SK-N-SH (cell line): ENCODE data around the gene LRRC8E. TPM values are rescaled to one million over a fixed set of nuclear protein-coding genes. Genes with fewer than 3 reads are reported as not detected.

Experiments
- CTCF ChIA-PET: fragments of 300-600, 350-600 bp; formaldehyde crosslinking; extraction: SDS; loops from one replicate; lab custom pipeline; 2021; lab: Yijun Ruan, JAX
- POLR2A ChIA-PET: fragments of 350-600 bp; sonication (Branson Sonifier 250); formaldehyde crosslinking; extraction: SDS; loops from one replicate; lab custom pipeline; 2020; ENCODE audit warnings: antibody characterized with exemption, inconsistent platforms; lab: Yijun Ruan, JAX
- DNase-seq: peaks from one replicate; pipeline ENCODE4 v3.0.0; 2012
- H2AFZ ChIP-seq: fragments of 200-600 bp; sonication (generic); 2 replicates; pipeline ENCODE4 v1.8.1; 2016; ENCODE audit warnings: antibody characterized with exemption, mild to moderate bottlenecking, low read depth
- H3F3A ChIP-seq: fragments of 200-600 bp; sonication (generic); replicated peaks from 2 replicates; pipeline ENCODE3; 2016; ENCODE audit warnings: antibody characterized with exemption, mild to moderate bottlenecking; ENCODE audit not compliant: insufficient read depth
- H3K27ac ChIP-seq, 2 experiments: fragments of 200-500 bp in 1 of 2; fragments of 200-600 bp in 1 of 2; sonication (Bioruptor generic) in 1 of 2; sonication (generic), shearing (Covaris generic) in 1 of 2; 2 replicates each; pipeline versions ENCODE4 v1.5.1 to v1.6.1; 2014 to 2016; ENCODE audit warnings: low read depth in 2 of 2, inconsistent platforms in 1 of 2, low read length in 1 of 2, mild to moderate bottlenecking in 1 of 2, mixed read lengths in 1 of 2
- H3K27me3 ChIP-seq: fragments of 200-600 bp; sonication (generic), shearing (Covaris generic); 2 replicates; pipeline ENCODE4 v1.6.1; 2016; ENCODE audit warnings: mixed run types; ENCODE audit not compliant: insufficient read depth
- H3K36me3 ChIP-seq, 2 experiments: fragments of 200-500 bp in 1 of 2; fragments of 200-600 bp in 1 of 2; sonication (Bioruptor generic) in 1 of 2; sonication (generic) in 1 of 2; replicated peaks in 1 of 2; 2 replicates each; pipeline versions ENCODE3 to v1.5.1; 2014 to 2016; ENCODE audit warnings: low read length in 1 of 2, mild to moderate bottlenecking in 1 of 2; ENCODE audit not compliant: insufficient read depth in 2 of 2, control insufficient read depth in 1 of 2
- H3K4me1 ChIP-seq, 2 experiments: fragments of 200-500 bp in 1 of 2; fragments of 200-600 bp in 1 of 2; sonication (Bioruptor generic) in 1 of 2; sonication (generic), shearing (Covaris generic) in 1 of 2; 2 replicates each; pipeline versions ENCODE4 v1.5.1 to v1.6.1; 2014 to 2016; ENCODE audit warnings: low read depth in 1 of 2, low read length in 1 of 2, mixed run types in 1 of 2; ENCODE audit not compliant: insufficient read depth in 2 of 2, control insufficient read depth in 1 of 2
- H3K4me2 ChIP-seq: fragments of 200-600 bp; sonication (generic), shearing (Covaris generic); 2 replicates; pipeline ENCODE4 v1.6.1; 2017; ENCODE audit warnings: mixed run types
- H3K4me3 ChIP-seq, 2 experiments: fragments of 200-500 bp in 1 of 2; fragments of 200-600 bp in 1 of 2; sonication (Bioruptor generic) in 1 of 2; sonication (generic), shearing (Covaris generic) in 1 of 2; 2 replicates each; pipeline versions ENCODE4 v1.5.1 to v1.8.1; 2014 to 2016; ENCODE audit warnings: low read depth in 2 of 2, inconsistent platforms in 1 of 2, low read length in 1 of 2, mild to moderate bottlenecking in 1 of 2, mixed read lengths in 1 of 2, moderate library complexity in 1 of 2
- H3K79me2 ChIP-seq: fragments of 200-600 bp; sonication (generic); 2 replicates; pipeline ENCODE4 v1.8.1; 2017; ENCODE audit warnings: mild to moderate bottlenecking; ENCODE audit not compliant: insufficient read depth
- H3K9ac ChIP-seq: fragments of 200-600 bp; sonication (generic); 2 replicates; pipeline ENCODE4 v1.6.1; 2017; ENCODE audit warnings: mixed run types
- H3K9me2 ChIP-seq: fragments of 200-600 bp; sonication (generic); 2 replicates; pipeline ENCODE4 v1.6.1; 2017; ENCODE audit warnings: mixed run types
- H3K9me3 ChIP-seq: fragments of 200-600 bp; sonication (generic); 2 replicates; pipeline ENCODE4 v1.6.1; 2017; ENCODE audit warnings: mixed run types, mild to moderate bottlenecking, moderate library complexity
- H4K20me1 ChIP-seq: fragments of 200-600 bp; sonication (generic); 2 replicates; pipeline ENCODE4 v1.6.1; 2017; ENCODE audit warnings: mild to moderate bottlenecking, mixed run types; ENCODE audit not compliant: insufficient read depth
- ELF1 ChIP-seq: IDR thresholded peaks from 2 replicates; pipeline ENCODE4 v1.4.0; 2012
- EP300 ChIP-seq, 2 experiments: IDR thresholded peaks; 2 replicates each; pipeline versions ENCODE4 v1.4.0 to v1.6.1; 2012; ENCODE audit warnings: borderline replicate concordance in 1 of 2, low read depth in 1 of 2, low read length in 1 of 2
- FOSL2 ChIP-seq: IDR thresholded peaks from 2 replicates; pipeline ENCODE4 v1.4.0; 2012; ENCODE audit warnings: low read depth, mild to moderate bottlenecking, moderate library complexity, borderline replicate concordance
- FOXJ3 ChIP-seq: sonication (generic); formaldehyde crosslinking; IDR thresholded peaks from 2 replicates; pipeline ENCODE4 v1.5.1; 2020; ENCODE audit warnings: mild to moderate bottlenecking, missing genetic modification reagents
- FOXM1 ChIP-seq: IDR thresholded peaks from 2 replicates; pipeline ENCODE4 v1.4.0; 2012; ENCODE audit warnings: low read depth, mild to moderate bottlenecking
- GABPA ChIP-seq: IDR thresholded peaks from 2 replicates; pipeline ENCODE4 v1.4.0; 2012; ENCODE audit warnings: low read depth, mild to moderate bottlenecking
- GATA2 ChIP-seq: sonication (generic); formaldehyde crosslinking; IDR thresholded peaks from 2 replicates; pipeline ENCODE4 v1.5.0; 2020; ENCODE audit warnings: mild to moderate bottlenecking, missing genetic modification reagents
- JUND ChIP-seq: IDR thresholded peaks from 2 replicates; pipeline ENCODE4 v1.4.0; 2012
- MEF2A ChIP-seq: IDR thresholded peaks from 2 replicates; pipeline ENCODE4 v1.4.0; 2012; ENCODE audit warnings: low read depth, borderline replicate concordance
- NFIC ChIP-seq: IDR thresholded peaks from 2 replicates; pipeline ENCODE4 v1.4.0; 2012; ENCODE audit warnings: borderline replicate concordance
- RCOR1 ChIP-seq: fragments of 150-350 bp; IDR thresholded peaks from 2 replicates; pipeline ENCODE4 v1.6.1; 2017; ENCODE audit warnings: antibody characterized with exemption, low read length
- RFX5 ChIP-seq: IDR thresholded peaks from 2 replicates; pipeline ENCODE4 v1.6.1; 2012; ENCODE audit warnings: mild to moderate bottlenecking, improper control_type of control experiment, low read length
- RXRA ChIP-seq: IDR thresholded peaks from 2 replicates; pipeline ENCODE4 v1.4.0; 2012; ENCODE audit warnings: low read depth, mild to moderate bottlenecking, borderline replicate concordance
- SIN3A ChIP-seq: IDR thresholded peaks from 2 replicates; pipeline ENCODE4 v1.6.1; 2012; ENCODE audit warnings: low read depth, mild to moderate bottlenecking, low read length, moderate library complexity, borderline replicate concordance
- SMC3 ChIP-seq: IDR thresholded peaks from 2 replicates; pipeline ENCODE4 v1.6.1; 2012; ENCODE audit warnings: low read depth, low read length, improper control_type of control experiment
- TEAD4 ChIP-seq: IDR thresholded peaks from 2 replicates; pipeline ENCODE4 v1.4.0; 2012; ENCODE audit warnings: mild to moderate bottlenecking, borderline replicate concordance; ENCODE audit not compliant: insufficient read depth
- YY1 ChIP-seq: IDR thresholded peaks from 2 replicates; pipeline ENCODE4 v1.4.0; 2012; ENCODE audit warnings: low read depth, mild to moderate bottlenecking
- WGBS: methylation state at CpG from one replicate; pipeline ENCODE4 v1.1.6; 2017; ENCODE audit warnings: low lambda C conversion rate; 5-methylcytosine and 5-hydroxymethylcytosine counted together
- polyA plus RNA-seq, 3 experiments: library from polyadenylated mRNA; depleted of rRNA; stranded (reverse); fragments of >200 nt; gene quantifications; 2 replicates each; pipeline ENCODE4 v1.2.3, GENCODE V29; 2012
- TF ChIP-seq, protein P1 (sequence below): fragments of 150-350 bp; IDR thresholded peaks from 2 replicates; pipeline ENCODE4 v1.6.1; 2017; ENCODE audit warnings: antibody characterized with exemption, low read length, low read depth, borderline replicate concordance
- TF ChIP-seq, protein P2 (sequence below): fragments of 200-600 bp; sonication (generic); IDR thresholded peaks from 2 replicates; pipeline ENCODE4 v1.6.1; 2017; ENCODE audit warnings: antibody characterized with exemption, mild to moderate bottlenecking, moderate library complexity
- TF ChIP-seq, protein P3 (sequence below): IDR thresholded peaks from 2 replicates; pipeline ENCODE4 v1.4.0; 2012; ENCODE audit warnings: low read depth, borderline replicate concordance

Gene LRRC8E
- polyA plus RNA-seq, 1 of the 3 experiments (the other 2 are of a cell fraction): 0.02 TPM

DNA sequence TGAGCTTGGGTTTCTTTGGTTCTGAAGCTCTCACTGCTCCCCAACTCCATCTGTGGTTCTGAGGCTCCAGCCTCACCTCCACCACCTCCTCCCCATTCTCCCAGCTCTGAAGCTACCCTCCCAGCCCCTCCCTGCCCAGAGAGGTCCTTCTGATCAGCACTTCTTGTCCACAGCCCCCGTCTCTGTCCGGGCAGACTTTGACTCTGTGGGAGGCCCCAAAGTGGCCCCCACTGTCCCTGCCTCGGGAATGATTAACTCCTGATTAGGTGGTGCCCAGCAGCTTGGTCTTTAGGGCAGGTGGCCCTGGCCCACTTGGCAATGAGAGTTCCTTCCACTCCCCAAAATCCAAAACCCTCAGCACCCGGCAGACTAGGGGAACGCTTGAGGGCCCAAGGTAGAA, 43.9 kb upstream of the LRRC8E start:
- H3K36me3 ChIP-seq: no peaks in the 10 kb centered on the region
- no peaks in the 10 kb centered on the region for H4K20me1 ChIP-seq
- H3K4me2 ChIP-seq: no peak overlapping the region
- 82% methylated on average over 4 of the region's 5 CpGs for WGBS
- no peak overlapping the region for H3K9ac ChIP-seq
- no peaks in the 10 kb centered on the region for H3K9me3 ChIP-seq
- ChIA-PET POLR2A (interaction anchor here (0.6 kb wide), 1 partner anchor 276 kb away, joined by 4 read pairs; no protein-coding TSS in a partner anchor), CTCF (interaction anchor here (1.1 to 1.3 kb wide), 2 partner anchors 9 to 100 kb away, joined by 3 to 4 read pairs; no protein-coding TSS in a partner anchor)
- DNase-seq: no peak
- no peak overlapping the region for H2AFZ ChIP-seq
- H3K79me2 ChIP-seq: no peaks in the 10 kb centered on the region
- no peaks in the 10 kb centered on the region for H3K9me2 ChIP-seq
- H3K4me3 ChIP-seq: no peak overlapping the region
- peaks cover 7% of the 10 kb centered on the region for H3F3A ChIP-seq
- TF ChIP-seq NFIC: no peak
- no peak for TF ChIP-seq SIN3A
- TF ChIP-seq FOXJ3 (CRISPR knock-in tag): no peak
- TF ChIP-seq GABPA: no peak
- TF ChIP-seq GATA2: no peak
- TF ChIP-seq YY1: no peak
- TF ChIP-seq, protein P1, sequence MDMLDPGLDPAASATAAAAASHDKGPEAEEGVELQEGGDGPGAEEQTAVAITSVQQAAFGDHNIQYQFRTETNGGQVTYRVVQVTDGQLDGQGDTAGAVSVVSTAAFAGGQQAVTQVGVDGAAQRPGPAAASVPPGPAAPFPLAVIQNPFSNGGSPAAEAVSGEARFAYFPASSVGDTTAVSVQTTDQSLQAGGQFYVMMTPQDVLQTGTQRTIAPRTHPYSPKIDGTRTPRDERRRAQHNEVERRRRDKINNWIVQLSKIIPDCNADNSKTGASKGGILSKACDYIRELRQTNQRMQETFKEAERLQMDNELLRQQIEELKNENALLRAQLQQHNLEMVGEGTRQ: no peak
- TF ChIP-seq FOXM1: no peak
- no peak for TF ChIP-seq RCOR1
- no peak for TF ChIP-seq JUND
- H3K27ac ChIP-seq: no peak overlapping the region
- no peaks in the 10 kb centered on the region for H3K4me1 ChIP-seq
- H3K27me3 ChIP-seq: no peaks in the 10 kb centered on the region

DNA sequence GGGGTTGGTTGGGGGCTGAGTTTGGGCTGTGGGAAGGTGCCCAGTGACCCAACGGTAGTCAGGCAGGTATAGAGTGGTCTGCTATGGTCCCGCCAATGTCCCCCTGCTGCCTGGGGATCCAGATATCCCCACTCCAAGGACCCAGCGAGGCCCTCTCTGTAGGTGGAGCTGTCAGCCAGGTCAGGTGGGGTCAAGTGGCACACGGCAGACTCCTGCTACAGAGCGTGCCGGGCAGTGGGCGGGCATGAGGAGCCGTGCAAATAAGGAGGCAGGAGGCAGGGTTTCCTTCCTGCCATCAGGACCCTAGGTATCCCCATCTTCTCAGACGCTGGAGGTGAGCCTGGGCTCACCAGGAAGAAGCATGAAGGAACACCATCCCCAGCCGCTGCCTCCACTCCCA, 43.4 kb upstream of the LRRC8E start:
- POLR2A ChIA-PET: no interaction called here
- no peak overlapping the region for H2AFZ ChIP-seq
- H3K4me1 ChIP-seq: peaks cover 0 to 2% of the 10 kb centered on the region in 2 experiments; a peak in 1 of 4 replicates
- H3K4me3 ChIP-seq: no peak overlapping the region
- H3K9me3 ChIP-seq: no peaks in the 10 kb centered on the region
- TF ChIP-seq TEAD4 (no peak), FOXM1 (no peak), RXRA (no peak), ELF1 (no peak), RFX5 (no peak), FOSL2 (no peak), RCOR1 (no peak), EP300 (IDR thresholded peaks at IDR 0.05; ENCODE audit: borderline replicate concordance in 1 of 2, low read depth in 1 of 2, low read length in 1 of 2) (no peak), MEF2A (no peak), SMC3 (no peak)
- TF ChIP-seq, protein P2, sequence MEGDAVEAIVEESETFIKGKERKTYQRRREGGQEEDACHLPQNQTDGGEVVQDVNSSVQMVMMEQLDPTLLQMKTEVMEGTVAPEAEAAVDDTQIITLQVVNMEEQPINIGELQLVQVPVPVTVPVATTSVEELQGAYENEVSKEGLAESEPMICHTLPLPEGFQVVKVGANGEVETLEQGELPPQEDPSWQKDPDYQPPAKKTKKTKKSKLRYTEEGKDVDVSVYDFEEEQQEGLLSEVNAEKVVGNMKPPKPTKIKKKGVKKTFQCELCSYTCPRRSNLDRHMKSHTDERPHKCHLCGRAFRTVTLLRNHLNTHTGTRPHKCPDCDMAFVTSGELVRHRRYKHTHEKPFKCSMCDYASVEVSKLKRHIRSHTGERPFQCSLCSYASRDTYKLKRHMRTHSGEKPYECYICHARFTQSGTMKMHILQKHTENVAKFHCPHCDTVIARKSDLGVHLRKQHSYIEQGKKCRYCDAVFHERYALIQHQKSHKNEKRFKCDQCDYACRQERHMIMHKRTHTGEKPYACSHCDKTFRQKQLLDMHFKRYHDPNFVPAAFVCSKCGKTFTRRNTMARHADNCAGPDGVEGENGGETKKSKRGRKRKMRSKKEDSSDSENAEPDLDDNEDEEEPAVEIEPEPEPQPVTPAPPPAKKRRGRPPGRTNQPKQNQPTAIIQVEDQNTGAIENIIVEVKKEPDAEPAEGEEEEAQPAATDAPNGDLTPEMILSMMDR: no peak
- TF ChIP-seq, protein P3, sequence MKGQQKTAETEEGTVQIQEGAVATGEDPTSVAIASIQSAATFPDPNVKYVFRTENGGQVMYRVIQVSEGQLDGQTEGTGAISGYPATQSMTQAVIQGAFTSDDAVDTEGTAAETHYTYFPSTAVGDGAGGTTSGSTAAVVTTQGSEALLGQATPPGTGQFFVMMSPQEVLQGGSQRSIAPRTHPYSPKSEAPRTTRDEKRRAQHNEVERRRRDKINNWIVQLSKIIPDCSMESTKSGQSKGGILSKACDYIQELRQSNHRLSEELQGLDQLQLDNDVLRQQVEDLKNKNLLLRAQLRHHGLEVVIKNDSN: no peak
- TF ChIP-seq, protein P1: no peak
- no peak overlapping the region for H3K9ac ChIP-seq
- H3K27ac ChIP-seq: no peak overlapping the region
- no peaks in the 10 kb centered on the region for H3K9me2 ChIP-seq
- H3K79me2 ChIP-seq: no peaks in the 10 kb centered on the region
- WGBS: 85% methylated on average over 7 of the region's 10 CpGs
- H3F3A ChIP-seq: peaks cover 7% of the 10 kb centered on the region
- H3K27me3 ChIP-seq: no peaks in the 10 kb centered on the region
- H4K20me1 ChIP-seq: no peaks in the 10 kb centered on the region
- CTCF ChIA-PET: interaction anchor here (1.1 kb wide), 1 partner anchor 9 kb away, joined by 4 read pairs; no protein-coding TSS in a partner anchor
- no peak for DNase-seq
- no peaks in the 10 kb centered on the region for H3K36me3 ChIP-seq
- no peak overlapping the region for H3K4me2 ChIP-seq
